Measurements from ENCODE around the gene SPTBN5. TPM values are rescaled to one million over a fixed set of nuclear protein-coding genes. Genes with fewer than 3 reads are reported as not detected.

The SPTBN5 gene
- total and polyA plus RNA-seq, 10 of the 15 experiments (the other 5 are each of a cell fraction or from before 2014, with no cell fraction given) = under 0.01 to 0.18 (median 0.04) TPM; not detected in 4

GRCh38 chr15:41894791-41895463 is 1.1 kb upstream of the SPTBN5 start:
- WGBS (ENCODE audit: insufficient coverage, insufficient replicate concordance, low lambda C conversion rate, missing lambda C conversion rate) = 6% methylated on average over 23 of the region's 24 CpGs
- H3K79me2 ChIP-seq (ENCODE audit: control insufficient read depth, insufficient read depth, low read length) = no peaks in the 10 kb centered on the region
- CTCF ChIA-PET = interaction anchor here (0.6 to 2.6 kb wide), 5 partner anchors 8 to 134 kb away, joined by 3 to 16 read pairs (median 3); no protein-coding TSS in a partner anchor
- H3K9me3 ChIP-seq (replicated peaks; ENCODE audit: control insufficient read depth, insufficient read depth, low read length) = no peaks in the 10 kb centered on the region
- no TSS peak for BruUV-seq (replicated peaks)
- POLR2A ChIA-PET = no interaction called here
- peak; percentile 96 for FAIRE-seq
- no peaks in the 10 kb centered on the region for H3K27me3 ChIP-seq (replicated peaks in 1 of 2; ENCODE audit: control insufficient read depth in 2 of 2, insufficient read depth in 2 of 2, low read length in 1 of 2)
- in situ Hi-C loops (cut with MboI) = no loop called here
- no peak overlapping the region for H3K9ac ChIP-seq (ENCODE audit: control insufficient read depth, insufficient read depth, low read length)
- H3K27ac ChIP-seq (ENCODE audit: control insufficient read depth, insufficient read depth) = no peak overlapping the region
- H3K4me2 ChIP-seq (ENCODE audit: control insufficient read depth, insufficient read depth) = peak overlapping the region; percentile 28
- no peak overlapping the region for H2AFZ ChIP-seq (ENCODE audit: control insufficient read depth, low read depth, low read length)
- peak; percentile 54 for DNase-seq (ENCODE audit: low read depth, low spot score)
- H3K36me3 ChIP-seq (ENCODE audit: control insufficient read depth in 2 of 2, insufficient read depth in 2 of 2, low read length in 1 of 2) = peaks cover 4 to 13% of the 10 kb centered on the region in 2 experiments
- peak; percentile 97 for ATAC-seq
- SMC1A ChIA-PET (ENCODE audit: uncharacterized antibody, unreplicated experiment) = interaction anchor here (0.6 to 1.2 kb wide), 2 partner anchors 111 to 168 kb away, joined by 3 read pairs; no protein-coding TSS in a partner anchor
- peaks cover 15% of the 10 kb centered on the region for H3K4me1 ChIP-seq (ENCODE audit: control insufficient read depth, insufficient read depth, low read length)
- H3K4me3 ChIP-seq = no peak overlapping the region; the same call in 1 of the 2 replicates
- RAD21 ChIA-PET (ENCODE audit: unreplicated experiment) = interaction anchor here (0.8 to 1.3 kb wide), 2 partner anchors 10 to 122 kb away, joined by 3 to 6 read pairs; no protein-coding TSS in a partner anchor
- H4K20me1 ChIP-seq (ENCODE audit: control insufficient read depth, insufficient read depth) = no peaks in the 10 kb centered on the region
- intact Hi-C loops (cut with micrococcal nuclease; ENCODE audit: unreplicated experiment) = no loop called here
- TF ChIP-seq POLR2A (IDR thresholded peaks at IDR 0.05; ENCODE audit: low read depth, low read length) (peak; percentile 58), PAX5 (IDR thresholded peaks at IDR 0.05; ENCODE audit: borderline replicate concordance, low read depth, low read length) (peak; percentile 97), SPI1 (IDR thresholded peaks at IDR 0.05; ENCODE audit: borderline replicate concordance, insufficient read depth, low read depth, low read length) (peak; percentile 62), POLR2AphosphoS5 (IDR thresholded peaks at IDR 0.05; ENCODE audit: low read length) (peak; percentile 18; the same call in 1 of the 2 replicates), IKZF2 (IDR thresholded peaks at IDR 0.05) (peak in 1 of 2 experiments; percentile 71; a peak in 3 of 4 replicates), CBX5 (IDR thresholded peaks at IDR 0.05; ENCODE audit: low read depth) (no peak), BHLHE40 (IDR thresholded peaks at IDR 0.05; ENCODE audit: borderline replicate concordance in 1 of 2, low read depth in 2 of 2, low read length in 1 of 2) (peak; percentile 36 to 74; a peak in 2 of 4 replicates), BCL3 (IDR thresholded peaks at IDR 0.05; ENCODE audit: borderline replicate concordance, insufficient read depth, low read depth, low read length, poor library complexity, severe bottlenecking) (peak; percentile 43), EED (IDR thresholded peaks at IDR 0.05; ENCODE audit: low read depth) (peak; percentile 58; the same call in 1 of the 2 replicates), MTA2 (IDR thresholded peaks at IDR 0.05; ENCODE audit: low read depth) (peak; percentile 40; the same call in 1 of the 2 replicates), NR2F1 (conservative IDR thresholded peaks at IDR 0.05) (peak; percentile 37; the same call in 1 of the 2 replicates), SIN3A (IDR thresholded peaks at IDR 0.05; ENCODE audit: low read depth, low read length) (no peak), POU2F2 (IDR thresholded peaks at IDR 0.05; ENCODE audit: borderline replicate concordance, low read depth, low read length) (0 out of 3 replicates have a peak, but pooled peaks have one; percentile 18), MEF2A (IDR thresholded peaks at IDR 0.05; ENCODE audit: insufficient read depth, low read depth, low read length) (no peak), NFYB (IDR thresholded peaks at IDR 0.05; ENCODE audit: insufficient read depth, low read depth, low read length) (no peak), BACH1 (IDR thresholded peaks at IDR 0.05; ENCODE audit: borderline replicate concordance) (peak; percentile 94), MYC (IDR thresholded peaks at IDR 0.05; ENCODE audit: insufficient read depth, insufficient read length, insufficient replicate concordance, low read length, severe bottlenecking) (peak; percentile 6), SMC3 (IDR thresholded peaks at IDR 0.05; ENCODE audit: borderline replicate concordance, low read length) (no peak), IKZF1 (conservative IDR thresholded peaks at IDR 0.05) (peak; percentile 84), ZNF217 (IDR thresholded peaks at IDR 0.05) (0 out of 2 replicates have a peak, but pooled peaks have one; percentile 39), DPF2 (IDR thresholded peaks at IDR 0.05) (peak; percentile 80; the same call in 1 of the 2 replicates)

Measured in GM12878 (cell line).